Lower leg skin (tissue), 4 donors: ENCODE data around the gene ZNF396. TPM values are rescaled to one million over a fixed set of nuclear protein-coding genes. Genes with fewer than 3 reads are reported as not detected.

ENCODE experiments used
- DNase-seq, 2 donors: peaks; one replicate each; pipeline ENCODE4 v3.0.0-alpha.2; 2019; ENCODE audit warnings: low spot score in 2 of 2
- H3K4me3 ChIP-seq: fragments of 200-600 bp; sonication (generic); 2 replicates; pipeline ENCODE4 v1.5.1; 2017; ENCODE audit warnings: mild to moderate bottlenecking, low read depth; ENCODE audit not compliant: poor library complexity, severe bottlenecking
- CTCF ChIP-seq, 3 donors: fragments of 450-650 bp; IDR thresholded peaks; one replicate each; pipeline ENCODE4 v1.5.1; 2016; ENCODE audit warnings: antibody characterized with exemption in 3 of 3, mild to moderate bottlenecking in 3 of 3, moderate library complexity in 2 of 3
- POLR2A ChIP-seq, 2 donors: fragments of 450-650 bp; IDR thresholded peaks; one replicate each; pipeline ENCODE4 v1.6.1; 2016 to 2017; ENCODE audit warnings: antibody characterized with exemption in 2 of 2, mild to moderate bottlenecking in 1 of 2, moderate library complexity in 1 of 2
- WGBS, 2 donors: methylation state at CpG; one replicate each; pipeline ENCODE4 v1.1.5; 2018; 5-methylcytosine and 5-hydroxymethylcytosine counted together
- intact Hi-C: fragments of 100-400 bp; cut with DNase I; formaldehyde crosslinking; loops from one replicate; pipeline ENCODE4 v1.15.0; 2023; ENCODE audit warnings: low total_unique reads
- total RNA-seq, 4 donors: library from RNA; depleted of rRNA; stranded (reverse); fragments of >200 nt; gene quantifications; one replicate each; pipeline ENCODE4 v1.1.0, GENCODE V29; 2016

The ZNF396 gene
- total RNA-seq, 4 donors from 2014 or later = 0.30 to 2.1 (median 1.1) TPM

DNA sequence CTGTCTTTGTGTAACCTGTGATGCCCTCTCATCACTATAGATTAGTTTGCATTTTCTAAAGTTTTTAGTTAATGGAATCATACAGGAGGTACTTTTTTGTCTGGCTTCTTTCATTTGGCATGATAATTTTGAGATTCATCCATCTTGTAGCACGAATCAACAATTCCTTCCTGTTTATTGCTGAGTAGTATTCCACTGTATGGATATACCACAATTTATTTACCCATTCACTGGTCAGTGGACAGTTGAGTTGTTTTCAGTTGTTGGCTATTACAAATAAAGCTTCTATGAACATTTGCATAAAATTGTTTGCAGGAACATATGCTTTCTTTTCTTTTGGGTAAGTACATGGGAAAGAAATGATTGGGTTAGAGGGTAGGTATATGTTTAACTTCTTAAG lies 40.1 kb upstream of the ZNF396 start:
- intact Hi-C loops = no loop called here
- TF ChIP-seq CTCF (IDR thresholded peaks at IDR 0.05) (no peak), POLR2A (IDR thresholded peaks at IDR 0.05) (no peak)
- DNase-seq = no peak
- H3K4me3 ChIP-seq = no peak overlapping the region
- 59 to 73% methylated on average over 1 of the region's 1 CpG for WGBS, 2 donors

DNA sequence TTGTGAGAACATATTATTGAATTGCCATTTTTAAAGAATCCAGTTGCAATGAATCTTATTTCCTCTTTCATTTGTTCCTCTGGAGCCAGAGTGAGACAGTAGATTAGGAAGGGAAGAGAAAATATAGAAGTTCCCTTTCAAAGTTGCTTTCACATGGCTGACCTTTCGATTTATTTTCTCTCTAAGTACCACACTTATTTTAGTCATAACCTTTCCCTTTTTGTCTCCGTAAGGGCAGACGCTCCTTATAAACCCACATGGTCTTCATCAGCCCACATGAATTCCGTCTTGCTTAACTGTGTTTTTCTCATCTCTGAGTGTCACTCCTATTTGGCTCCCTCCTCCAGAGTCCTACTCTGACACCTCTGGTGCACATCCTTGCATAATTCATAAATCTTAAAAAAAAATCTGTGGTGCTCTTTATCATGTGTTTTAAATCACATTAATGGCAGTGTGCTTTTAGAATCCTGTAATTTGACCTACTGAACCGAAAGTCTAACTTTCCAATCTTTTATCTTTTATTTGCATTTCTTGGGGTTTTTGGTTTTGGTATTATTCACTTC lies 38.5 kb upstream of the ZNF396 start:
- intact Hi-C loops = no loop called here
- no peak for DNase-seq
- no peak overlapping the region for H3K4me3 ChIP-seq
- 43 to 53% methylated on average over 5 of the region's 5 CpGs for WGBS, 2 donors
- TF ChIP-seq POLR2A (IDR thresholded peaks at IDR 0.05) (no peak), CTCF (IDR thresholded peaks at IDR 0.05) (no peak)

DNA sequence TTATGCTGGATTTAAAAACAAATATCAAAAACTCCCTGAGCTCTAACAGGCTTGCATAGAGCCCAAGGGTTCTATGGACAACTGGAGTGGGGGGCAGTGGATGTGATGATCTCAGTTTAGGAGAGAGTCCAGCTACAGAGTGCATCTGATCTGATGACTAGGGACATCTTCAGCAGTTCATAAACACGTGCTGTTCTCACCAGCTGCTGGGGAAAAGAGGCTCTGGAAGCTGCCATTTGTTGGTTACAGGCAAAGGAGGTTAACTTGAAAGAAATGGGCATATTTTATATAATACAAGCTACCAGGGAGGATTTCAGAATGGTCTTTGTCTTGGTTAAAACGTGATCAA lies 36.0 kb upstream of the ZNF396 start:
- no peak for TF ChIP-seq CTCF (IDR thresholded peaks at IDR 0.05)
- TF ChIP-seq POLR2A (IDR thresholded peaks at IDR 0.05) = no peak
- intact Hi-C loops = loop anchor here (5.0 kb wide), 1 partner anchor 169 kb away; the partner anchor contains the start of gene GALNT1
- DNase-seq = no peak
- WGBS, 2 donors = 52 to 57% methylated on average over 2 of the region's 2 CpGs
- H3K4me3 ChIP-seq = no peak overlapping the region

- intact Hi-C loops = loop anchor here (5.0 kb wide), 1 partner anchor 171 kb away; the partner anchor contains the start of gene GALNT1
- no peak overlapping the region for H3K4me3 ChIP-seq
- no peak for DNase-seq
- TF ChIP-seq CTCF (IDR thresholded peaks at IDR 0.05) (no peak), POLR2A (IDR thresholded peaks at IDR 0.05) (no peak)
- 53 to 81% methylated on average over 4 of the region's 4 CpGs for WGBS, 2 donors
Measured at GRCh38 chr18:35411625-35412351, 34.7 kb upstream of the ZNF396 start.

- no peak for DNase-seq
- TF ChIP-seq POLR2A (IDR thresholded peaks at IDR 0.05) = no peak
- TF ChIP-seq CTCF (IDR thresholded peaks at IDR 0.05) = no peak
- no peak overlapping the region for H3K4me3 ChIP-seq
- WGBS, 2 donors = 84 to 89% methylated on average over 7 of the region's 7 CpGs
- intact Hi-C loops = loop anchor here (5.0 kb wide), 1 partner anchor 172 kb away; the partner anchor contains the start of gene GALNT1
Measured at GRCh38 chr18:35410561-35410960, 33.4 kb upstream of the ZNF396 start.
